Measurements from ENCODE around the gene DNM2.

DNM2 gene

DNA sequence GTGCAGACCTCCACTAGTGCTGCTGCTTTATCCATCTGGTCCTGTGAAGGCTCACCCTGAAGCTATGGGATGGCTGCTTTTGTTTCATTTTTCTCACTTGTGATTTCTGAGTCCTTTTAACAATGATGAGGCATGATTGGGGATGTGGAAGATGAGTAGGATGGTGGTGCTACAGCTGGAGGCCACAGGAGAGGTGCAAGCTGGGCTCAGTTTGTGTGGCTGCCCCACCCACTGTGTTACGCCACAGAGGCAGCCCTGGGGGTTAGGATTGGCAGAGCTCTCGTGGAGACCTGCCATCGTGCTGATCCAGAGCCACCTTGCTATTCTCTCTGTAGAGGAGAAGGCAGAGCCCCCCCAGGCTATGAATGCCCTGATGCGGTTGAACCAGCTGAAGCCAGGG, 36.2 kb upstream of the DNM2 start:
- H3K9me3 ChIP-seq (ENCODE audit: control insufficient read depth, insufficient read depth, low read length): no peaks in the 10 kb centered on the region
- no CpG with 5 or more reads among the region's 4 CpGs for WGBS (ENCODE audit: insufficient coverage, insufficient read length)
- no peak overlapping the region for H3K4me3 ChIP-seq (ENCODE audit: low read length)
- H3K27ac ChIP-seq (ENCODE audit: low read length): no peak overlapping the region
- no peak for DNase-seq (ENCODE audit: low read depth, low spot score)
- H3K27me3 ChIP-seq (ENCODE audit: control insufficient read depth, insufficient read depth, low read length): no peaks in the 10 kb centered on the region
- peaks cover 88% of the 10 kb centered on the region for H3K36me3 ChIP-seq (ENCODE audit: control insufficient read depth, insufficient read depth, low read length)
- H3K4me1 ChIP-seq (ENCODE audit: control insufficient read depth, insufficient read depth, low read length): no peaks in the 10 kb centered on the region

DNA sequence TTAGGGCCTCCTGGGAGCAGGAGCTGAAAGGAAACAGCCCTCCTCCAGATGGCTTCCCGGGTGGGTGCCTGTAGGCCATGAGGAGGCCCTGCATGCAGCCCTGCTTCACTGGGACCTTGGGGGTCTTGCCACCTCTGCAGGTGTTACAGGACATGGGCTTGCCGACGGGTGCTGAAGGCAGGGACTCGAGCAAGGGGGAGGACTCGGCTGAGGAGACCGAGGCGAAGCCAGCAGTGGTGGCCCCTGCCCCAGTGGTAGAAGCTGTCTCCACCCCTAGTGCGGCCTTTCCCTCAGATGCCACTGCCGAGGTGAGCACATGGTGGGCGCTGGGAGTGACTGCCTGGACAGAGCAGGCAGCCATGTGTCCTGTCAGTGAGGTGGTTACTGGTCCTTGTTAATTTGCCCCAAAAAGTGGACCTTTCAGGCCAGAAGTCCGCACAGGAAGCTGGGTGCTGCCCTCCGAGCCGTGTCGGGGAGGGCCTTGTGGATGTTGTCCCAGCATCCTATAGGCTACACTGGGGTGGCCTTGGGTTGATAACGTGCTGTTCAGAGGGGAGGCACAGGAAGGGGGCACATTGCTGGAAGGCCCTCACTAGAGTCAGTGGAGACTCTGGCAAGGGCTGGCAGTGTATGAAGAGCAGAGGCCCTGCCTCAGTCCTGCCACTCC, 35.3 kb upstream of the DNM2 start:
- WGBS (ENCODE audit: insufficient coverage, insufficient read length): no CpG with 5 or more reads among the region's 15 CpGs
- H3K27me3 ChIP-seq (ENCODE audit: control insufficient read depth, insufficient read depth, low read length): no peaks in the 10 kb centered on the region
- H3K27ac ChIP-seq (ENCODE audit: low read length): no peak overlapping the region
- H3K36me3 ChIP-seq (ENCODE audit: control insufficient read depth, insufficient read depth, low read length): peaks cover 87% of the 10 kb centered on the region
- no peaks in the 10 kb centered on the region for H3K4me1 ChIP-seq (ENCODE audit: control insufficient read depth, insufficient read depth, low read length)
- no peak for DNase-seq (ENCODE audit: low read depth, low spot score)
- H3K4me3 ChIP-seq (ENCODE audit: low read length): no peak overlapping the region
- no peaks in the 10 kb centered on the region for H3K9me3 ChIP-seq (ENCODE audit: control insufficient read depth, insufficient read depth, low read length)

DNA sequence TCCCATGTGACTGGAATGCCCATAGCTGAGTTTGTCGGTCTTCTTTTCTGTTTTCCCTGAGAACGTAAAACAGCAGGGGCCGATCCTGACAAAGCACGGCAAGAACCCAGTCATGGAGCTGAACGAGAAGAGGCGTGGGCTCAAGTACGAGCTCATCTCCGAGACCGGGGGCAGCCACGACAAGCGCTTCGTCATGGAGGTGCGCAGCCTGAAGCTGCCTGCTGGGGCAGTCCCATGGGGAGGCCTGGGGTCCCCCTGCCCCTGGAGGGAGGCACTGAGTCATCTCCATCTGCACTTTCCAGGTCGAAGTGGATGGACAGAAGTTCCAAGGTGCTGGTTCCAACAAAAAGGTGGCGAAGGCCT, 34.8 kb upstream of the DNM2 start:
- no peaks in the 10 kb centered on the region for H3K9me3 ChIP-seq (ENCODE audit: control insufficient read depth, insufficient read depth, low read length)
- WGBS (ENCODE audit: insufficient coverage, insufficient read length): no CpG with 5 or more reads among the region's 15 CpGs
- H3K36me3 ChIP-seq (ENCODE audit: control insufficient read depth, insufficient read depth, low read length): peaks cover 87% of the 10 kb centered on the region
- DNase-seq (ENCODE audit: low read depth, low spot score): no peak
- H3K27me3 ChIP-seq (ENCODE audit: control insufficient read depth, insufficient read depth, low read length): no peaks in the 10 kb centered on the region
- no peak overlapping the region for H3K27ac ChIP-seq (ENCODE audit: low read length)
- no peak overlapping the region for H3K4me3 ChIP-seq (ENCODE audit: low read length)
- no peaks in the 10 kb centered on the region for H3K4me1 ChIP-seq (ENCODE audit: control insufficient read depth, insufficient read depth, low read length)

DNA sequence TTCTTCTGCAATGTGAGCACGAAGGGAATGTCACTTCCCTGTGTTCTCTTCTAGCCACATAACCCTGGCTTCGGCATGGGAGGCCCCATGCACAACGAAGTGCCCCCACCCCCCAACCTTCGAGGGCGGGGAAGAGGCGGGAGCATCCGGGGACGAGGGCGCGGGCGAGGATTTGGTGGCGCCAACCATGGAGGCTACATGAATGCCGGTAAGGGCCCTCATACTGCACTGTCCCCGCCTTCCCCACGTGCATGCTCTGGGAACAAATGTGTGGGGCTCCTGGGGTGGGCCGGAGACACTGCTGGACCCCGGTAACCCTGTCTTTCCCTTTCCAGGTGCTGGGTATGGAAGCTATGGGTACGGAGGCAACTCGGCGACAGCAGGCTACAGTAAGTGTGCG, 34.3 kb upstream of the DNM2 start:
- H3K4me3 ChIP-seq (ENCODE audit: low read length): no peak overlapping the region
- H3K27ac ChIP-seq (ENCODE audit: low read length): no peak overlapping the region
- H3K4me1 ChIP-seq (ENCODE audit: control insufficient read depth, insufficient read depth, low read length): no peaks in the 10 kb centered on the region
- H3K27me3 ChIP-seq (ENCODE audit: control insufficient read depth, insufficient read depth, low read length): no peaks in the 10 kb centered on the region
- WGBS (ENCODE audit: insufficient coverage, insufficient read length): no CpG with 5 or more reads among the region's 21 CpGs
- no peaks in the 10 kb centered on the region for H3K9me3 ChIP-seq (ENCODE audit: control insufficient read depth, insufficient read depth, low read length)
- peaks cover 89% of the 10 kb centered on the region for H3K36me3 ChIP-seq (ENCODE audit: control insufficient read depth, insufficient read depth, low read length)
- no peak for DNase-seq (ENCODE audit: low read depth, low spot score)

- WGBS (ENCODE audit: insufficient coverage, insufficient read length): no CpG with 5 or more reads among the region's 5 CpGs
- DNase-seq (ENCODE audit: low read depth, low spot score): no peak
- Histone ChIP-seq H3K27ac (ENCODE audit: low read length) (no peak overlapping the region), H3K4me1 (ENCODE audit: control insufficient read depth, insufficient read depth, low read length) (no peaks in the 10 kb centered on the region), H3K36me3 (ENCODE audit: control insufficient read depth, insufficient read depth, low read length) (peaks cover 87% of the 10 kb centered on the region), H3K27me3 (ENCODE audit: control insufficient read depth, insufficient read depth, low read length) (no peaks in the 10 kb centered on the region), H3K4me3 (ENCODE audit: low read length) (no peak overlapping the region), H3K9me3 (ENCODE audit: control insufficient read depth, insufficient read depth, low read length) (no peaks in the 10 kb centered on the region)
Observed at GRCh38 chr19:10685210-10685609, 32.7 kb upstream of the DNM2 start.

DNA sequence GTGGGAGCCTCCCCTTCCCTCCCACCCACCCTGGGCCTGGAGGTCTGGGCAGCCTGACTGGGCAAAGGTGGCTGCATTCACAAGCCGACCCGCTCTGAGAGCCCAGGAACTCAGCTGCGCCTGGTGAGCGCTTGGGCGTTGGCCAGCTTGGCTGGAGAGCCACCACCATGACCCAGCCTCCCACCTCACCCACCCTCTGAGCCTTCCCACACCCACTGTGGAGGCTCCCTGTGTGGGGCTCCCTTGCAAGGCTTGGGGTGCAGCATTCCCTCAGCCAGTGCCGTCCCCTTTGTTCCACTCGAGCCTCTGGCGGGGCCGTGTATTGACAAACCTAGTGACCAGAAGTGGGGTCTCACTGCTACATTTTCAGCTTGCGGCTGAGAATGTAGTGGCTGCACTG, 31.7 kb upstream of the DNM2 start:
- no peak overlapping the region for H3K4me3 ChIP-seq (ENCODE audit: low read length)
- peaks cover 86% of the 10 kb centered on the region for H3K36me3 ChIP-seq (ENCODE audit: control insufficient read depth, insufficient read depth, low read length)
- H3K9me3 ChIP-seq (ENCODE audit: control insufficient read depth, insufficient read depth, low read length): no peaks in the 10 kb centered on the region
- H3K27me3 ChIP-seq (ENCODE audit: control insufficient read depth, insufficient read depth, low read length): no peaks in the 10 kb centered on the region
- no peak overlapping the region for H3K27ac ChIP-seq (ENCODE audit: low read length)
- no CpG with 5 or more reads among the region's 10 CpGs for WGBS (ENCODE audit: insufficient coverage, insufficient read length)
- DNase-seq (ENCODE audit: low read depth, low spot score): no peak
- no peaks in the 10 kb centered on the region for H3K4me1 ChIP-seq (ENCODE audit: control insufficient read depth, insufficient read depth, low read length)

GRCh38 chr19:10686661-10687517, 31.0 kb upstream of the DNM2 start:
- no peak overlapping the region for H3K4me3 ChIP-seq (ENCODE audit: low read length)
- H3K27ac ChIP-seq (ENCODE audit: low read length): no peak overlapping the region
- no peaks in the 10 kb centered on the region for H3K27me3 ChIP-seq (ENCODE audit: control insufficient read depth, insufficient read depth, low read length)
- no peaks in the 10 kb centered on the region for H3K9me3 ChIP-seq (ENCODE audit: control insufficient read depth, insufficient read depth, low read length)
- no peaks in the 10 kb centered on the region for H3K4me1 ChIP-seq (ENCODE audit: control insufficient read depth, insufficient read depth, low read length)
- peaks cover 87% of the 10 kb centered on the region for H3K36me3 ChIP-seq (ENCODE audit: control insufficient read depth, insufficient read depth, low read length)
- no CpG with 5 or more reads among the region's 31 CpGs for WGBS (ENCODE audit: insufficient coverage, insufficient read length)
- DNase-seq (ENCODE audit: low read depth, low spot score): no peak

- WGBS (ENCODE audit: insufficient coverage, insufficient read length): no CpG with 5 or more reads among the region's 25 CpGs
- Histone ChIP-seq H3K4me3 (ENCODE audit: low read length) (no peak overlapping the region), H3K36me3 (ENCODE audit: control insufficient read depth, insufficient read depth, low read length) (peaks cover 87% of the 10 kb centered on the region), H3K27ac (ENCODE audit: low read length) (no peak overlapping the region), H3K27me3 (ENCODE audit: control insufficient read depth, insufficient read depth, low read length) (no peaks in the 10 kb centered on the region), H3K9me3 (ENCODE audit: control insufficient read depth, insufficient read depth, low read length) (no peaks in the 10 kb centered on the region), H3K4me1 (ENCODE audit: control insufficient read depth, insufficient read depth, low read length) (no peaks in the 10 kb centered on the region)
- no peak for DNase-seq (ENCODE audit: low read depth, low spot score)
Observed at GRCh38 chr19:10687518-10688288, 30.2 kb upstream of the DNM2 start.

- no peak for DNase-seq (ENCODE audit: low read depth, low spot score)
- no peaks in the 10 kb centered on the region for H3K27me3 ChIP-seq (ENCODE audit: control insufficient read depth, insufficient read depth, low read length)
- no peaks in the 10 kb centered on the region for H3K9me3 ChIP-seq (ENCODE audit: control insufficient read depth, insufficient read depth, low read length)
- no peak overlapping the region for H3K27ac ChIP-seq (ENCODE audit: low read length)
- WGBS (ENCODE audit: insufficient coverage, insufficient read length): no CpG with 5 or more reads among the region's 27 CpGs
- no peaks in the 10 kb centered on the region for H3K4me1 ChIP-seq (ENCODE audit: control insufficient read depth, insufficient read depth, low read length)
- H3K4me3 ChIP-seq (ENCODE audit: low read length): no peak overlapping the region
- H3K36me3 ChIP-seq (ENCODE audit: control insufficient read depth, insufficient read depth, low read length): peaks cover 76% of the 10 kb centered on the region
Observed at GRCh38 chr19:10688545-10689280, 29.2 kb upstream of the DNM2 start.

DNA sequence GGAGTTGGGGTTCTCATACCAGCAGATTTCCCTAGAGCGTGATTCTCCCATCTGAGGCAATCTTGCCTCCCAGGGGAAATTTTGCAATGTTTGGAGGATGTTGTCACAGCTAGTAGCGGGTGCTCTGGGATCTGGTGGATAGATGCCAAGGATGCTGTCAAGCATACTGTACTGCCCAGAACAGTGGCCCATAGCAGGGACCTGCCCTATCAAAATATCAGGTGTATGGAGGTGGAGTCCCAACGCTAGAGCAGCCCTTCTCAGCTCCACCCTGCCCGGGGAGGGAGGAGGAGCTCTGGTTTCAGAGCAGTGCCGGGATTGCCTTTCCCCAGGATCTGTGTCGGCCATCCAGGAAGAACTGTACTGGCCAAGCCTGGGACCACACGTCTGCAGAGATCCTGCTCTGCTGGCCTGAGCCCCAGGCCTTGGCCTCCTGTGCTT, 27.5 kb upstream of the DNM2 start:
- no CpG with 5 or more reads among the region's 7 CpGs for WGBS (ENCODE audit: insufficient coverage, insufficient read length)
- H3K9me3 ChIP-seq (ENCODE audit: control insufficient read depth, insufficient read depth, low read length): no peaks in the 10 kb centered on the region
- no peaks in the 10 kb centered on the region for H3K27me3 ChIP-seq (ENCODE audit: control insufficient read depth, insufficient read depth, low read length)
- H3K4me3 ChIP-seq (ENCODE audit: low read length): no peak overlapping the region
- H3K4me1 ChIP-seq (ENCODE audit: control insufficient read depth, insufficient read depth, low read length): no peaks in the 10 kb centered on the region
- DNase-seq (ENCODE audit: low read depth, low spot score): no peak
- no peak overlapping the region for H3K27ac ChIP-seq (ENCODE audit: low read length)
- peaks cover 65% of the 10 kb centered on the region for H3K36me3 ChIP-seq (ENCODE audit: control insufficient read depth, insufficient read depth, low read length)
